ENCODE results near the gene NOD2.

- no peak for TF ChIP-seq POLR2A (IDR thresholded peaks at IDR 0.05; ENCODE audit: borderline replicate concordance, extremely low read depth, insufficient read depth, insufficient read length)
- no peak for TF ChIP-seq EZH2 (IDR thresholded peaks at IDR 0.05)
These were observed 4.7 kb downstream of the NOD2 start for GRCh38 chr16:50697881-50698767.
